HG02970 (cell line): ENCODE measurements around the gene MUCL1.
A peak's percentile ranks its signal among the peaks of the same experiment; 100 is the strongest.
"Not testable (repeated sequence)": the region's sequence is repeated elsewhere in the genome, so short reads cannot be mapped to it uniquely, and the experiment has no call there.

Experiments
- ATAC-seq: cut with Tn5 transposase; IDR thresholded peaks from one replicate; pipeline ENCODE4 v1.9.1; 2021; ENCODE audit warnings: mild to moderate bottlenecking, moderate library complexity, moderate number of reproducible peaks; ENCODE audit not compliant: unreplicated experiment, low FRiP score

MUCL1 gene, protein sequence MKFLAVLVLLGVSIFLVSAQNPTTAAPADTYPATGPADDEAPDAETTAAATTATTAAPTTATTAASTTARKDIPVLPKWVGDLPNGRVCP

DNA sequence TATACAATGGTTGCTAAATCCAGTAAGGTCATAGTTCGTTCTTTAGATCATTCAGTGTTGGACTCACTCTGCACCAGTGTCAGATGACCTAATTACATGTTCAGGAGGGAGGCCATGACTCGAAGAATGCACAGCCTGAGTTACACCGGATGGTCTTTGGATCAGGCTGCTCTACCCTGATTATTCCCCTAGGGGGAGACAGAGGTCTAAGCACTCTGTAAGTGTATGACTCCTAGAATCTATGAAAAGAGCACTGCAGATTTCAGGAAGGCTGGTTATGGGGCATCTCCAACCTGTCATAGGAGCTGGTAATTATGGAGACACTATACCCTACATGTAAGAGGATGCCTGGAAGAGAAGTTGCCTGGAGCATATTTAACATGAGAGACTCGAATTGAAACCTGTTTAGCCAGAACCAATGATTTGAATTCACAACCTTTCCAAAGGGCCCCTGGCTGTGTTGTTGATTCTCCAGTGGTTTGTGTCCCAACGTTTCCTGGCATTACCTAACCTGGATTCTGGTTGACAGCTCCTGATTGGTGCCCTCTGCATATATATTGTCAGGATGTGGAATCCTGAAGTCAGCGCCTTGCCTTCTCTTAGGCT, at the start of gene MUCL1:
MUCL1 (plus strand) TSS at position 584 of the 606 bp plus-strand sequence. CDS start 67 bp downstream, outside the sequence.
- peak; percentile 92 for ATAC-seq

DNA sequence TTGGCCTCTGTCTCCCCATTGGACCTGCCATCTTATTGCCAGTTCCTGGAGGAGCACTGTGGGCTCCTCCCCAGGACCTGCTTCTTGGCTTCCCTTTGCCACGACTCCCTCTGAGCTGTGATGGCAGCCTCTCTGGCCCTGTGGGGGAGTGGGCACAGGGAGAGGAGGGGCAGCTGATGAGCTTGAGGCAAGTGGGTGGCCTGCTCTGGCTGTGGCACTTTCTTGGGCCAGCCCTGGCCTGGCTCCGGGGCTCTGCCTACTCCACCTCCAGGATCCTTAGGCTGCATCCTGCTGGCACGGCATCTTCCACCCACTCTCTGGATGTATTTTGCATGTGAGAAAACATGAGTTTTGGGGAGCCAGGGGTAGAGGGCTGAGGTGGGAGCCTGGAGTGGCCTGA, 32.6 kb upstream of the MUCL1 start:
- no peak for ATAC-seq

DNA sequence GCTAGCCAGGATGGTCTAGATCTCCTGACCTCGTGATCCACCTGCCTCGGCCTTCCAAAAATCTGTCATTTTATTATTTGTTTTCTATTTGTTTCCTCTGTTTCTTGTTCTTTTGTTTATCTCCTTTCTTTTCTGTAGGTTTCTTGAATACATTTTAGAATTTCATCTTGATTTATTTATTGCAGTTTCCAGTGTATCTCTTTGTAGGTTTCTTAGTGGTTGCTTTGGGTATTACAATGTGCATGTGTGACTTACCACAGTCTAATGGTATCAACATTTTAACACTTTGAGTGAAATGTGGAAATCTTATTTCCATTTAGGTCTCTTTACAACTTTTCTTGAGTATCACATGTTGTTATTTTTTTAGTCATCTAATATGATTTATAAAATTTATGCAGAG, 29.9 kb upstream of the MUCL1 start:
- no peak for ATAC-seq

DNA sequence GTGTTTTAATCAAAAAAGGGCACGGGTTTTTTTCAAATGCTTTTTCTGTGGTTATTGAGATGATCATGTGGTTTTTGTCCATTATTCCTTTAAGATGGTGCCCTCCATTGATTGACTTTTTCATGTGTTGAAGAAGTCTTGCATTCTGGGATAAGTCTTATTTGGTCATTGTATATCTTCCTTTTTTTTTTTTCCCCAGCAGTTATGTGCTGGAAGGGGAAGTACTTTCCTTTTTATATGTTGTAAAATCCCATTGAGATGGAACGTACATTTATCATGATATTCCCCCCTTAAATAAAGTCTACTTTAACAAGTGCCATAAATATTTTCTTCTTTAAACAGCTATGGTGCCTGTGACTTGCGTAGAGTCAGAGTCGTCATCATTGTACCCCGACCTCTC, 24.8 kb upstream of the MUCL1 start:
- ATAC-seq: no peak

DNA sequence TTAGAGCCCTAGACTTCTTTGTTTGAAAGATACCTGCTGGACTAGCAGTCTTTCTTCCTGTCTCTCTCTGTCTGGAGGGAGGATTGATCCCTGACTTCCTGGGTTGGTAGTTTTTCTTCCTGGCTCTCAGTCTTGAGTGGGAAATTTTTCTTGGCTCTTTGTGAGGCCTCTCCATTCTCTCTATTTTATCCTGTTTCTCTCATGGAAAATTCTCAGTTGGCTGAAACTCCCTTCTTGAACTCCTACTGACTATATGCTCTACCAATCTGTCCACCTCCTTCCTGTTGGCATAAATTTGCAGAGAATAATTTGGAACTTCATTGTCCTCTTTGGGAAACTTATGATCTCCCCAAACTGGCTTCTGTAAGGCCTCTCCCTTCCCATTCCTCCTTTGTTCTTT, 24.1 kb upstream of the MUCL1 start:
- ATAC-seq: no peak

DNA sequence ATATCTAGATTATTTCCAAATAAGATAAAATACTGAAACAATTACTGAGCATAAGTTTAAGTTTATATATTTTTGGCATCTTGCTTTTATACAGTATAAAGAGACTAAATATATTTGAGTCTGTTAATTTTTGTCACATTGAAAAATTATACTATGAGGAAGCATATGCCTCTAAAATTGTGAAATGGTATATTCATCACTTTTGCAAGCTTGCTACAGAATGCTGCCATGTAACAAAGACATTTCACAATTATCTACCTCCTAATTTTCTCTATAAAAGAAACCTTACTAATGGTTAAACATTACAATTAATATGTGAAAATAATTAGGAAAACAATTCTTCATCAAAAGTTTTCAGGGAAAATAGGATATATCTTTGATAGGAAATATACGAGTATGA, 22.7 kb upstream of the MUCL1 start:
- no peak for ATAC-seq

DNA sequence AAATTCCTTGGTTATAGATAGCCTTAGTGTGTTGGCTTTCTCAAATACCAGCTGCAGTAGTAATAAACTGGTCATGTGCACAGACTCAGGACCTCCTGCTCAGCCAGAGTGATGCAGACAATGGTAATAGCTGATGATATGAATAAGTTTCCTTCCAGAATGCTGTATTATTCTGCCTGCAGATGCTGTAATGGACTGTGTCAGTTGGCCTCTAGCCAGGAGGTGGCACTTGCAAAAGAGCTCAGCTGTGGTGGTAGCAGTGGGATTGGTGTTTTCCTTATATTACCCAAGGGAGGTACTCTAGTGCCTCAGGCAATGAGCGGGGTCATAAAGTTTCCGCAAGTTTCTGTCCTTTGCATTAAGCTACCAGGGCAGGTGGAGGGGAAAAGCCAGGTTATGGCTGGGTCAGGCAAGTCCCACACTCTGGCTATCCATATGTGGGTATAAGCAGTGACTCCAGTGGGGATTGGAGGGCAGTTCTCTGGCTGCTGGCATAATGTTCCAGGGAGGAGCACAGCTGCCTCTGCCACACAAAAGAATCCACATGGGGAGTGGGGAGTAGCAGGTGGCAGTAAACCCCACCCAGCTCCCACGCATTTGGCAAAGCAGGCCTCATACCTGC, 14.0 kb upstream of the MUCL1 start:
- no peak for ATAC-seq

DNA sequence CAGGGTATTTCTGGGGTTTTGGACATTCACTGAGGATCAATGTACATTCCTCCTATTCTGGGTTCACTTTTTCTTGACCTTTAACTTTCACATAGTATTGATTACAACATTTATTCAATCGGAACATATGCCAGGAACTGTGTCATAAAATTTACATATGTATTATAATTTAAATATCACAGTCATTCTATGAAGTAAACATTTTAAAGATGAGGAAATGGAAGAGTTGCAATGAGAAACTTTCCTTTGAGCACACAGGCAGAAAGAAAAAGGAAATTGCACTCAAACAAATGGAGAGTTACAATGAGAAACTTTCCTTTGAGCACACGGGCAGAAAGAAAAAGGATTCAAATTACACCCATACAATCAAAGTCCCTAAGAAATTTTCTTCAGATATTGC, 3.1 kb downstream of the MUCL1 start:
- no peak for ATAC-seq

DNA sequence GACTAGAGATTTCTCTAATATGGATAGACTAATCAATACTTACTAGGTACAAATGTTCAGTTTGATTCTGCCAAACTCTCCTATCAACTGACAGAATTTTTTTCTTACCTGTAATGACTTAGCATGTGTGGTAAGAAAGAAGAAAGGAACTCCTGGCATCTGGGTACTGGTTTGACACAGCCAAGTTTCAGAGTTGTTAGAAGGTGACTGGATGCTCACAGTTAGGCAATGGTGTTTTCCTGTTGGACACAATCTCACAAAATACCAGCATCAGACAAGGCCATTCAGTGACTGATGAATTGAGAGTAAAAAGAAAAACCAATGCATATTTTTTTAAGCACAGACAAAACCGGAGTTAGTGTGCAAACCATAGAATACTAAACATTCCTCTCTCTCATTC, 4.2 kb downstream of the MUCL1 start:
- no peak for ATAC-seq

DNA sequence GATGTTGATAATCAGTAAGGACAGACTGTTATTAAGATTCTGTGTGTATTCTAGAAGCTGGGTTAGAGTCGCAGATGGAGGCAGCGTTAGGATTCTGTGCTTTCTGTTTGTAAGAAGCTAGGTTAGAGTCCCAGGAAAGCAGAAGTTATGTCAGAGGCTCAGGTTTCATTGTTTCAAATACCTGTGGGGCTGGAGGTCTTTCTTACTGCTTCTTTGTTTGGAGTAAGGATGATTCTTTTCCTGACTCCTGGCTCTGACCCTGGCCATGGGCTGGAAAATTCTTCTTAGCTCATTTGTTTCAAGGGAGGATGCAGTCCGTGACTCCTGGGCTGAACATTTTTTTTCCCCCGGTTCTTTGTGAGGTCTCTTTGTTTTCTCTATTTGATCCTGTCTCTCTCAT, 5.2 kb downstream of the MUCL1 start:
- ATAC-seq: no peak

DNA sequence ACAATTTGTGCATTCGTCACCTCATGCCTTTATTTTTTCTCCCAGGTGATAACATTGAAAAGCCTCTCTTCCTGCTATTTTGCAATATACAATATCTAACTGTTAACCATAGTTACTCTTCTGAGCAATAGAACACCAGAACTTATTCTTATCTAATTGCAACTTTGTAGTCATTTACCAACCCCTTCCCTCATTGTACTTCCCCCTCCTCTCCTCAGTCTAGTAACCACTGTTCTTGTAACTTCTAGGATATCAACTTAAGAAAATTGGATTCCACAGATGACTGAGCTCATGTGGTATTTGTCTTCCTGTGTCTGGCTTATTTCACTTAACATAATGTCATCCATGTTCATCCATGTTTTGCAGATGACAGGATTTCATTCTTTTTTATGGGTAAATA, 7.6 kb downstream of the MUCL1 start:
- ATAC-seq: no peak

DNA sequence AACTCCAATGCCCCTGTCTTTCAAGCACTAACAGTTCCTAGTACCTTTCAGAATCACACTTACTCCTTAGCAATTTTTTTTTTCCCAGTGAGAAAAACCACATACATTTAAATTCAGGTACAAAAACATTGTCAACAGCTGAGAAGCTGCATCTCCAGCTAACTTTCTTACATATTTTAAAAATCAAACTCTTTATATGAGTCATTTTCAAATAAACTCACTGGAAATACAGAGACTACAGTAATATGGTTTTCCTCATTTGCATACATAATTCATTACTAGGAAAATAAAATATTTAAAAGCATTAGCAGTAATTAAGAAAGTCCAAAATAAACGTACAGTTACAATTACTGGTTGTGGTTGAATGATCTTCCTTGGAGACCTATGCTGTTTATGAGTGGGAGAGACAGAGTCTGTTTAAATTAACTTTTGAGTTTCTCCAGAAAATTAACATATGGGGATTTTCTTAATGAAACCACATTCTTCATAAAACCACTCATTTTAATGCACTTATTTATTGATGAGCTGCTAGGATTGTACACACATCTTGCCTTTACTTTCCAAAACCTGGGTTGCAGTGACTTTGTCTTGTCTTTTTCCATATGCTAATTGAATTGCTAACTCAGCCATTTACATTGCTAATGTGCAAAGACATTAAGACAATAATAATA, 9.8 kb downstream of the MUCL1 start:
- ATAC-seq: no peak

DNA sequence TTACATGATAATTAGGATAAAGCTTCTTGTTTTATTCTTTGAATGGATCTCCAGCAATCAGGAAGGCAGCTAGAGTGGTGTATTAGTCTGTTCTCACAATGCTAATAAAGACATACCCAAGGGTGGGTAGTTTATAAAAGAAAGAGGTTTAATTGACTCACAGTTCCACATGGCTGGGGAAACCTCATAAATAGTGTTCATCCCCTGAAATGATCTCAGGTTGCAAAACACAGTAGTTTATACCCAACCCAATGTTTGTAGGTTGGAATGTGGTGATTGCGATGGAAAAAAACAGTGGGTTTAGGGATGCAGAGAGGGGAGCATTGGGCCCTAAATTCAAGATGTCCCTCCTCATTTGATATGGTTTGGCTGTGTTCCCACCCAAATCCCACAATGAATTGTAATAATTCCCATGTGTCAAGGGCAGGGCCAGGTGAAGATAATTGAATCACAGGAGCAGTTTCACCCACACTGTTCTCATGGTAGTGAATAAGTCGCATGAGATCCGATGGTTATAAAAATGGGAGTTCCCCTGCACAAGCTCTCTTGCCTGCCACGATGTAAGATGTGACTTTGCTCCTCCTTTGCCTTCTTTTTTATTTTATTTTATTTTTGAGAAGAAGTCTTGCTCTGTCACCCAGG, 11.5 kb downstream of the MUCL1 start:
- no peak for ATAC-seq

DNA sequence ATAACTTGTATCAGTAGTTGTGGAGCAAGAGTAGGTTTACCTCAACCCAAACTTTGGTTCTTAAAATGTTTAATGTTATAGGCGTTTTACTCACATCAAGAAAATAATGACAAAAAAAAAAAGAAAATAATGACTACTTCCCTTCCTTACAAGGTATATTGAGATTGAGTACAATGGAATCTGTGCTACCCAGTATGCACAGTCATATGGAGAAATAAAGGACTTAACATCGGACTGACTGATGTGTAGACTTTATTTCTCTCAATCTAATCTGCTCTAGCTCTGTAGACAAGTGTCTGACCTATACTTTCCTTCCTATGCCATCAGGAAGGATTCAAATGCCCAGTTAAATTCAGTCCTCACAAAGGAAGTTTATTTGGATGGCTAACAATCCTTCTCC, 14.4 kb downstream of the MUCL1 start:
- ATAC-seq: no peak

DNA sequence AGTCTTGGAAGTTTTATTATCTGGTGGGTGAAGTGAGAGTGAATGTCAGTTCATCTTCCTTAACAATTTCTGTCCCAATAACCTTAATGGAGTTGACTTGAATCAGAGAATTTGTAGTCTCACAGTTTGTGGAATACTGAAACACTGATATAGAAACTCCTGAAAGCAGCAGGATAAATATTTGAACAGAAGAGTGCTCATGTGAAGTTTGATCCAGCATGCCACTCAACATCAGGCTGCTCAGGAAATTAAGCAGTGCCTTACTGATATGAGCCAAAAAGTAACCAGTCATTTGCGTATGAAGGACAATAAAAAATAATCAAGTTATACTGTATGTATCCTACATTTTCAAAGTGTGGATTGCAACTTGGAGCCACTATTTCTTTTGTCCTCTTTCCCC, 15.7 kb downstream of the MUCL1 start:
- ATAC-seq: no peak

DNA sequence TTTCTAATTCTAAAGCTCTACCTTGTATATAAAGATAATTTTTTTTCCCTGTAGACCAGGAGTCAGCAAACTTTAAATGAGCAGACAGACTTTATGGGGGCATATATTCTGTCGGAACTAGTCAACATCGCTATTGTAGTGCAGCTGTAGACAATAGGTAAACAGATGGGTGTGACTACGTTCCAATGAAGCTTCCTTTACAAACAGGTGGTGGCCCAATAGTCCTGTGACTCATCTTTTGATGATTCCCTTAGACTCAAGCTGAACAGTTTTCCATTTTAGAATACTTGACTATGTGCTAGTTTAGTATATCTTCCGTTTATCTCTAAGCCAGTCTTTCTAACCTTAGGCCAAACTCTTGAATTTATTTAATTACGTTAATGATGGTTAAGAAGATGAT, 16.3 kb downstream of the MUCL1 start:
- no peak for ATAC-seq

DNA sequence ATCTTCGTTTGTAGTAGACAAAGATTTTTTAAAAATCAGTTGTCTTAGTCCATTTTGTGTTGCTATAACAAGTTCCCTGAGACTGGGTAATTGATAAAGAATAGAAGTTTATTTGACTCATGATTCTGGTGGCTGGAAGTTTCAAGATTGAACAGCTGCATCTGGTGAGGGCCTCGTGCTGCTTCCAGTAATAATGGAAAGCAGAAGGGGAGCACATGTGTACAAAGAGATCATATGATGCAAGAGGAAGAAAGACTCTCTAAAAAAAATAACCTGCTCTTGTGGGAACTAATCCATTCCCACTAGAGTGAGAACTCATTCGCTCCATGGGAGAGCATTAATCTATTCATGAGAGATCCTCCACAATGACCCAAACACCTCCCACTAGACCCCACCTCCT, 24.8 kb downstream of the MUCL1 start:
- no peak for ATAC-seq

DNA sequence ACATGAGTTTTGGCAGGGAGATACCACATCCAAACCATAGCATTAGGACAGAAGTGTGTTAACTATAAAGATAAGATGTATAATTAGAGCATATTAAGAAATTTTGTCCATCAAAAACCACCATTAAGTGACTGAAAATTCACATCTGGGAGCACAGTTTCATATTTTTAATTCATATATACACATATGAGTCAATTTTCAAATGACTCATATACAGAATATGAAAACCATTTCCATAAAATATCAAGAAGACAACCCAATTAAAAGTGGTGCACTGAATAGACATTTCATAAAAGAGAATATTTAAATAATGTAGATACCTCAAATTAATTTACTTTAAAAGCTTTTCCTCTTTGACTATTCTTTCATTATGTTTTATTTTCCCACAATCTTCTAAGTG, 25.3 kb downstream of the MUCL1 start:
- no peak for ATAC-seq

DNA sequence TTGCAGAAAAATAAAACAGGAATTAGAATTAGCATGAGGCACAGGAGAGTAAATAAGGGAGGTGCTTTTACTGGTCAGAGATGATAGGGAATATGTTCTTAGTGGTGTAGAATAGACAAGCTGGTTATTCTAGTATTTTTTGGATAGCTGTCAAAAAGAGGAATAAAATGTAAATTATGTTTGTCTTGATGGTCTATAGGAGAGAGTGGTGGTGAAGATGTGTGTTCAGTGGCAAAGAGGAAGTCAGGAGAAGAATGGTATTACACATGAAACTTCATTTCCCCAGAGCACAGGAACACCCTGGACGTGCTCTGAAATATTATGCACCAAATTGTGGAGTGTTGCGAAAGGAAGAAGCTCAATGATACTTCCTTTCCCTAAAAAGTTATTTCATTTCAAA, 27.8 kb downstream of the MUCL1 start:
- no peak for ATAC-seq

DNA sequence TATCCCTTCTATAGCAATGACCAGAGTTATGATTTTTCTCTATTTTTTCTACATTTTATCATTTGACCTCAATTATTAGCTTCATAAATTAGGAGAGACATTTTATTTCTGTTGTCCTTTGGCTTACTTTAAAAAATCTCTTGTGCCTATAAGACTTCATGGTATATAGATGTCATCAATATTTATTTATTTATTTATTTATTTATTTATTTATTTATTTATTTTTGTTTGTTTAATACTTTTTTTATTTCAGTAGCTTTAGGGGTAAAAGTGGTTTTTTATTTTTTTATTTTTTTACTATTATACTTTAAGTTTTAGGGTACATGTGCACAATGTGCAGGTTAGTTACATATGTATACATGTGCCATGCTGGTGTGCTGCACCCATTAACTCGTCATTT, 28.3 kb downstream of the MUCL1 start:
- not testable (repeated sequence) for ATAC-seq

DNA sequence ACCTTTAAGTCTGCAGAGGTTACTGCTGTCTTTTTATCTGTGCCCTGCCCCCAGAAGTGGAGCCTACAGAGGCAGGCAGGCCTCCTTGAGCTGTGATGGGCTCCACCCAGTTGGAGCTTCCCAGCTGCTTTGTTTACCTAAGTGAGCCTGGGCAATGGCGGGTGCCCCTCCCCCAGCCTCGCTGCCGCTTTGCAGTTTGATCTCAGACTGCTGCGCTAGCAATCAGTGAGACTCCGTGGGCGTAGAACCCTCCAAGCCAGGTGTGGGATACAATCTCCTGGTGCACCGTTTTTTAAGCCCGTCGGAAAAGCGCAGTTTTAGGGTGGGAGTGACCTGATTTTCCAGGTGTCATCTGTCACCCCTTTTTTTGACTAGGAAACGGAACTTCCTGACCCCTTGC, 34.1 kb downstream of the MUCL1 start:
- not testable (repeated sequence) for ATAC-seq
